HepG2 (cell line): Measurements from ENCODE around the gene SEMA4B. TPM values are rescaled to one million over a fixed set of nuclear protein-coding genes. Genes with fewer than 3 reads are reported as not detected.
A peak's percentile ranks its signal among the peaks of the same experiment; 100 is the strongest.

ENCODE experiments used
- FOXP1 ChIP-seq, 2 experiments: fragments of 450-650 bp in 1 of 2; IDR thresholded peaks; 2 replicates each; pipeline ENCODE4 v1.6.1; 2017 to 2018; ENCODE audit warnings: antibody characterized with exemption in 1 of 2
- MYNN ChIP-seq: sonication (generic); formaldehyde crosslinking; IDR thresholded peaks from 2 replicates; pipeline ENCODE4 v1.4.0; 2020; ENCODE audit warnings: mild to moderate bottlenecking, low read depth, missing genetic modification reagents
- NCOA2 ChIP-seq: sonication (generic); formaldehyde crosslinking; IDR thresholded peaks from 2 replicates; pipeline ENCODE4 v1.8.0; 2022; ENCODE audit warnings: inconsistent platforms
- PCBP1 ChIP-seq: fragments of 200-400 bp; formaldehyde crosslinking; IDR thresholded peaks from 2 replicates; pipeline ENCODE4 v1.6.1; 2017; ENCODE audit warnings: mild to moderate bottlenecking, low read depth, low read length, borderline replicate concordance
- TCF12 ChIP-seq, 2 experiments: fragments of 450-650 bp in 1 of 2; sonication (generic) in 1 of 2; formaldehyde crosslinking in 1 of 2; IDR thresholded peaks; 2 replicates each; pipeline versions ENCODE4 v1.6.1 to v1.8.0; 2017 to 2022; ENCODE audit warnings: antibody characterized with exemption in 1 of 2, mild to moderate bottlenecking in 1 of 2, missing genetic modification reagents in 1 of 2, moderate library complexity in 1 of 2
- USF2 ChIP-seq, 2 experiments: sonication (generic) in 1 of 2; formaldehyde crosslinking in 1 of 2; IDR thresholded peaks; 2 replicates each; pipeline versions ENCODE4 v1.5.1 to v1.6.1; 2011 to 2020; ENCODE audit warnings: borderline replicate concordance in 1 of 2, low read depth in 1 of 2, low read length in 1 of 2, mild to moderate bottlenecking in 1 of 2, missing genetic modification reagents in 1 of 2, moderate library complexity in 1 of 2
- ZBED4 ChIP-seq: sonication (generic); formaldehyde crosslinking; IDR thresholded peaks from 2 replicates; pipeline ENCODE4 v1.4.0; 2020; ENCODE audit warnings: missing genetic modification reagents, borderline replicate concordance
- ZBTB7B ChIP-seq: sonication (generic); formaldehyde crosslinking; IDR thresholded peaks from 2 replicates; pipeline ENCODE4 v1.4.0; 2020; ENCODE audit warnings: missing genetic modification reagents
- ZFX ChIP-seq: sonication (generic); formaldehyde crosslinking; IDR thresholded peaks from 2 replicates; pipeline ENCODE4 v1.4.0; 2020; ENCODE audit warnings: mild to moderate bottlenecking, low read depth, missing genetic modification reagents, moderate library complexity
- ZNF20 ChIP-seq: sonication (generic); formaldehyde crosslinking; IDR thresholded peaks from 2 replicates; pipeline ENCODE4 v1.4.0; 2020; ENCODE audit warnings: mild to moderate bottlenecking, moderate library complexity, missing genetic modification reagents
- ZNF407 ChIP-seq: sonication (generic); formaldehyde crosslinking; IDR thresholded peaks from one replicate; pipeline ENCODE4 v1.5.1; 2020; ENCODE audit warnings: mild to moderate bottlenecking, missing genetic modification reagents; ENCODE audit errors: not compliant biosample characterization
- ZNF788 ChIP-seq: sonication (generic); formaldehyde crosslinking; IDR thresholded peaks from 2 replicates; pipeline ENCODE4 v1.5.0; 2020; ENCODE audit warnings: mild to moderate bottlenecking, missing genetic modification reagents, borderline replicate concordance
- polyA plus RNA-seq, 8 experiments: library from polyadenylated mRNA; depleted of rRNA in 3 of 8; stranded (reverse) in 7 of 8; unstranded in 1 of 8; fragments of >200 nt; fragmentation: Illumina TruSeq in 4 of 8; extraction: Trizol in 4 of 8; gene quantifications; 2 replicates each; pipeline versions ENCODE4 v1.2.1 to v1.2.3, GENCODE V29; 2011 to 2016; ENCODE audit warnings: low read depth in 4 of 8, missing spikeins in 1 of 8, mixed read lengths in 1 of 8; ENCODE audit not compliant: insufficient read depth in 1 of 8
- total RNA-seq, 5 experiments: library from RNA; depleted of rRNA; stranded (reverse); fragments of >200 nt; fragmentation: Illumina TruSeq; extraction: Trizol; gene quantifications; 2 replicates each; pipeline ENCODE4 v1.2.3, GENCODE V29; 2016; ENCODE audit warnings: low read depth in 1 of 5

Gene SEMA4B
- total and polyA plus RNA-seq, 2 of the 13 experiments (the other 11 are each of a cell fraction or from before 2014, with no cell fraction given), result 2.1 to 17.0 TPM

GRCh38 chr15:90184786-90185704 lies 16.1 kb upstream of the SEMA4B start (continued):
- TF ChIP-seq USF2 (IDR thresholded peaks at IDR 0.05; ENCODE audit: low read depth, low read length) (no peak), USF2 (CRISPR knock-in tag; IDR thresholded peaks at IDR 0.05; ENCODE audit: borderline replicate concordance) (no peak), PCBP1 (no peak), MYNN (CRISPR knock-in tag) (no peak), ZNF407 (peak; percentile 72), ZNF20 (CRISPR knock-in tag) (no peak), NCOA2 (CRISPR knock-in tag) (peak; percentile 36; the same call in 1 of the 2 replicates), ZBED4 (CRISPR knock-in tag) (no peak), TCF12 (IDR thresholded peaks at IDR 0.05) (no peak), TCF12 (CRISPR knock-in tag; IDR thresholded peaks at IDR 0.05) (no peak), ZBTB7B (peak; percentile 90), FOXP1 (IDR thresholded peaks at IDR 0.05) (no peak), FOXP1 (CRISPR knock-in tag; IDR thresholded peaks at IDR 0.05) (peak; percentile 54), ZNF788 (CRISPR knock-in tag) (peak; percentile 14; the same call in 1 of the 2 replicates), ZFX (no peak; the same call in 1 of the 2 replicates)
